Cardiac muscle cell (in vitro differentiated cells and primary cell): ENCODE data around the gene DDX42. TPM values are rescaled to one million over a fixed set of nuclear protein-coding genes. Genes with fewer than 3 reads are reported as not detected.
"Not testable (repeated sequence)": the region's sequence is repeated elsewhere in the genome, so short reads cannot be mapped to it uniquely, and the experiment has no call there.

ENCODE experiments used
- DNase-seq, 2 donors: peaks; one replicate each; pipeline versions ENCODE4 v3.0.0 to v3.0.0-alpha.2; 2010 to 2017; ENCODE audit warnings: low read depth in 1 of 2, low spot score in 1 of 2
- H3K27ac ChIP-seq: fragments of 200-600 bp; sonication (generic); 2 replicates; pipeline ENCODE4 v1.5.1; 2016
- H3K27me3 ChIP-seq: fragments of 200-600 bp; sonication (generic); 2 replicates; pipeline ENCODE4 v1.6.0; 2016; ENCODE audit warnings: control low read depth
- H3K36me3 ChIP-seq: fragments of 200-600 bp; sonication (generic); 2 replicates; pipeline ENCODE4 v1.5.1; 2016; ENCODE audit warnings: control low read depth
- H3K4me1 ChIP-seq: fragments of 200-600 bp; sonication (generic); 2 replicates; pipeline ENCODE4 v1.8.1; 2017; ENCODE audit warnings: low read depth, mild to moderate bottlenecking, mixed run types
- H3K4me3 ChIP-seq: fragments of 200-600 bp; sonication (generic); 2 replicates; pipeline ENCODE4 v1.5.1; 2016; ENCODE audit warnings: mild to moderate bottlenecking
- H3K9me3 ChIP-seq: fragments of 200-600 bp; sonication (generic); 2 replicates; pipeline ENCODE4 v1.5.1; 2017; ENCODE audit warnings: low read depth, mild to moderate bottlenecking, control low read depth
- CTCF ChIP-seq: IDR thresholded peaks from 2 replicates; pipeline ENCODE4 v1.5.1; 2012; ENCODE audit warnings: low read depth, mild to moderate bottlenecking, low read length
- polyA plus RNA-seq: library from polyadenylated mRNA; unstranded; fragments of >200 nt; fragmentation: Nextera tagmentation; extraction: Ambion mirVana; gene quantifications from 2 replicates; pipeline ENCODE4 v1.2.1, GENCODE V29; 2016
- total RNA-seq: library from RNA; depleted of rRNA; stranded (reverse); fragments of >200 nt; gene quantifications from 2 replicates; pipeline ENCODE4 v1.2.3, GENCODE V29; 2016

Gene DDX42
- total and polyA plus RNA-seq, 2 experiments from 2014 or later = 58.1 to 91.0 TPM

DNA sequence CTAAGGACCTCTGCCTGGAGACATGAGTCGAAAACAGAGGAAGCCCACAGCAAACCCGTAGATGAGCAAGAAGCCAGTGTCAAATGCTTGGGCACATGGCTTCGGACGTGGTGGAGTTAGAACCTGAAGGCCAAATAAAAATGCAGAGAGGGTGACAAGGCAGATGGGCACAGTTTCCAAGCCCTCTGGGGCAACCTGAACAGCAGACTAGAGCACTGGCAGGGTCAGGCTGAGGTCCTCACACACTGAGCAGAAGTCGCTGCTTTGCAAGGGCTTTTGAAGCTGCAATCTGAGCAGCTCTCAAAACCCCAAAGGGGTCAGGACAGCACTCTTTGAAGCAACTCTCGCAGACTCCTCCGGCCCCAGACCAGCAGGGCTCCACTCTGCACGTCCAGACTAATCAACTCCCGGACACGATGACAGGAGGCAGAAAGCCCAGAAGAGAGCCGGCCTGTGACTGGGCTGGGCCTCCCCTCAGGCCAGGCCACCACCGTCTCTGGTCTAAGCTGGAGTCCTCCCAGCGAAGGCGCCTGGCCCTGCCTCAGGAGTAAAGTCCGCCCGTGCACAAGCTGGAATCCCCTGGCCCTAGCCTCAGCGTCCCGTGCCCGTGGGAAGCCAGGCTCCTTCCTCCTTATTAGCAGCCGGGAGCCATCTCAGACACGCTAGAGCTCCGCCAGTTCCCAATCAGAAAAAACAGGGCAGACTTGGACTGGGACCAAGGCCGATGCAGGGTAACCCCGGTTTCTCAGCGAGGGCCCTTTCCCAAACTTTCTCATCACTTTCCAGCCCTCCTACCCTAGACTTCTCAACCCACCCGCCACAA, 67.6 kb downstream of the DDX42 start:
- peak overlapping the region; percentile 84 for H3K27ac ChIP-seq
- H3K27me3 ChIP-seq = peaks cover 7% of the 10 kb centered on the region
- peak; percentile 71 to 77 for DNase-seq

GRCh38 chr17:63842173-63842539, 68.2 kb downstream of the DDX42 start:
- Histone ChIP-seq H3K27me3 (peaks cover 11% of the 10 kb centered on the region), H3K36me3 (no peaks in the 10 kb centered on the region), H3K9me3 (no peaks in the 10 kb centered on the region), H3K4me3 (peak overlapping the region; percentile 85), H3K27ac (peak overlapping the region; percentile 84), H3K4me1 (peaks cover 26% of the 10 kb centered on the region)
- TF ChIP-seq CTCF = no peak
- no peak for DNase-seq

More for the DNA sequence above, 67.6 kb downstream of the DDX42 start:
- H3K36me3 ChIP-seq = no peaks in the 10 kb centered on the region
- peak overlapping the region; percentile 85 for H3K4me3 ChIP-seq
- TF ChIP-seq CTCF = no peak
- no peaks in the 10 kb centered on the region for H3K9me3 ChIP-seq
- peaks cover 26% of the 10 kb centered on the region for H3K4me1 ChIP-seq

DNA sequence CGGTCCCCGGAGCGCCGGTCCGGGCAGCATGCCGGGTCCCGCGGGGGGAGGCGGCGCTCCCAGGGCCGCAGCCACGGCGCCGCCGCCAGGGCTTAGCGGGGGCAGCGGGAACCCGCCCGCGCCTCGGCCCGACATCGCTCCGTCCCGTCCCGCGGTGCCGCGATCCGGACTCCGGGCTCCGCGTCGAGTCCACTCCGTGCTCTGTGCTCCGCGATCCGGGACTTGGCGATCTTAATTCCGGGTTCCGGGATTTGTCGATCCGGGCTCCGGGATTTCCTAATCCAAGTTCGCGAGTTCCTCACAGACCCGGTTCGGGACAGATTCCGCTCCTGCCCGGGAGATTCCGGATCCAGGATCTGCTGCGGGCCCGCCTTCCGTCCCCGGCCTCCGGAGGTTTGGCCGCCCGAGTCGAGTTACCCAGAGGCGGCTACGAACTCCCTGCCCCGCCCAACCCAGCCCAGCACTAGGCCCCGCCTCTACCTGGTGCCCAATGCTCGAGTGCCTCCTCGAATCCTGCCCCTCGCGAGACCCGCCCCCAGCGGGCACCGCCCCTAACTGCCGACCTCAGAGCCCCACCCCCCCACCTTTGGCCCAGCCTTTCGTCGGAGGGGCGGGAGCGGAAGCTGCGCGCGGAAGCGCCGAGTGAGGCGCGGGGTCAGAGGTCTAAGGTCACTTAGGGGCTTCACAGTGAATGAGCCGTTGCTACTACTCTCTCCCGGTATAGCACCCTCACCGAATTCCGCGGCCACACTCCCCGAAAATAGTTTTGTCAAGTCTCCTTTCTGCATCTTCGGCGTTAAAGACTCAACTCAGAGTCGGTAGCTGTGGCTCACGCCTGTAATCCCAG, 68.8 kb downstream of the DDX42 start, which contains the start of gene SMARCD2:
Gene SMARCD2, minus strand, starts transcription at position 146 of the 847 bp plus-strand sequence. Its CDS starts 11 bp downstream, at position 135.
- H3K4me3 ChIP-seq = peak within 1 kb of the TSS; percentile 85
- H3K4me1 ChIP-seq = peaks cover 26% of the 10 kb centered on the region
- H3K27me3 ChIP-seq = peaks cover 11% of the 10 kb centered on the region
- no peaks in the 10 kb centered on the region for H3K9me3 ChIP-seq
- H3K36me3 ChIP-seq = no peaks in the 10 kb centered on the region
- peak; percentile 99 to 100 for DNase-seq
- TF ChIP-seq CTCF = no peak
- peak within 1 kb of the TSS; percentile 84 for H3K27ac ChIP-seq

- Histone ChIP-seq H3K4me3 (peak overlapping the region; percentile 43), H3K4me1 (peaks cover 26% of the 10 kb centered on the region), H3K27me3 (peaks cover 11% of the 10 kb centered on the region)
- H3K9me3 ChIP-seq, H3K36me3 ChIP-seq, H3K27ac ChIP-seq: not testable (repeated sequence)
- peak in 1 of 2 donors; percentile 96 for DNase-seq
These were observed 69.5 kb downstream of the DDX42 start for GRCh38 chr17:63843387-63843888.

DNA sequence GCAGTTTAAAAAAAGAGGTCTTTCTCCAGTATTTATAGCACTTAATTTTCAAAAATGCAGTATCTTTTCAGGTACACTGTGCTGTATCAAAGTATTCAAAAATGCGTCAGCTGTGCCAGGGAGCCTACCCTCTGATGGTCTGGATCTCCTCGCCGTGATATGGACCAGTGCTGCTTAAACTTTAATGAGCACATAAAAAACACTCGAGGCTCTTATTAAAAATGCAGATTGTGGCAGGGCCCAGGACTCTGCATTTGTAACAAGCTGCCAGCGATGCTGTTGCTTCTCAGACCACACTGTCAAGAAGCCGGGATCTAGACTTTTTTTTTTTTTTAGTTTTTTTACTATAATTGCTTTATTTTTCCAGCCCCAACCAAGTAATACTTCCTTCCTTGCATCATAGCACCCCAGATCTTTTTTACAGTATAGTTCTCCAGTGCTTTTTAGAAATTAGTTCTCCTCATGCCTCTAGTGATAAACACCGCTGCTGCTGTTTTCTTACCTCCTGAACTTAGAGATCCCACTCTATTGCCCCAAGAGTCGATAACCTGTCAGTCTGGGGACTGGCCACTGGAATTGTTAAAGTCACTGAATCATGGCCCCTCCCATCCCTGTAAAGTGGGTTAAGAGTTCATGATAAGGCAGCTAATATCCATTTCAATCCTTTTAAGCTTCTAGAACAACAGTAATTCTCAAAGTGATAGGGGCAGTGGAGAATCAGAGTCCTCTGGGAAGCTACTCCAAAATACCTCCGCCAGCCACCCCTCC, 70.1 kb downstream of the DDX42 start:
- peaks cover 19% of the 10 kb centered on the region for H3K4me1 ChIP-seq
- TF ChIP-seq CTCF = no peak
- peak in 1 of 2 donors; percentile 29 for DNase-seq
- no peaks in the 10 kb centered on the region for H3K36me3 ChIP-seq
- peaks cover 11% of the 10 kb centered on the region for H3K27me3 ChIP-seq
- no peaks in the 10 kb centered on the region for H3K9me3 ChIP-seq
- H3K27ac ChIP-seq = no peak overlapping the region
- H3K4me3 ChIP-seq = no peak overlapping the region
